WTC11 (cell line): Measurements from ENCODE around the gene TSPAN4. TPM values are rescaled to one million over a fixed set of nuclear protein-coding genes. Genes with fewer than 3 reads are reported as not detected.

Experiments used
- ATAC-seq: fragments of 200-7000 bp; cut with Tn5 transposase; 2 replicates; pipeline ENCODE4 v1.10.0; 2021; ENCODE audit warnings: mild to moderate bottlenecking, moderate library complexity
- CTCF ChIA-PET: fragments of 300-600 bp; sonication (Branson Sonifier 250); formaldehyde crosslinking; loops from one replicate; lab custom pipeline; 2021; ENCODE audit warnings: antibody characterized with exemption; lab: Charles Lee
- POLR2A ChIA-PET: fragments of 350-600 bp; sonication (Branson Sonifier 250); formaldehyde crosslinking; loops from one replicate; lab custom pipeline; 2021; ENCODE audit warnings: antibody characterized with exemption; lab: Charles Lee
- DNase-seq: peaks from one replicate; pipeline ENCODE4 v3.0.0; 2021; ENCODE audit warnings: low spot score
- H3K27ac Mint-ChIP-seq: 2 replicates; pipeline ENCODE4 v1.8.0; 2021; ENCODE audit warnings: mixed read lengths
- H3K27me3 Mint-ChIP-seq: 2 replicates; pipeline ENCODE4 v1.8.0; 2021; ENCODE audit warnings: low read depth, mild to moderate bottlenecking, moderate library complexity, mixed read lengths
- H3K36me3 Mint-ChIP-seq: 2 replicates; pipeline ENCODE4 v1.8.0; 2021; ENCODE audit warnings: mixed read lengths
- H3K4me1 Mint-ChIP-seq: 2 replicates; pipeline ENCODE4 v1.8.0; 2022; ENCODE audit warnings: mixed read lengths
- H3K4me3 Mint-ChIP-seq: 2 replicates; pipeline ENCODE4 v1.8.0; 2021; ENCODE audit warnings: mild to moderate bottlenecking, moderate library complexity, mixed read lengths
- H3K9me3 Mint-ChIP-seq: 2 replicates; pipeline ENCODE4 v1.8.0; 2021; ENCODE audit warnings: mixed read lengths
- ATF2 ChIP-seq: sonication (generic); formaldehyde crosslinking; IDR thresholded peaks from 2 replicates; pipeline ENCODE4 v1.8.1; 2022; ENCODE audit warnings: low read depth, missing genetic modification reagents, borderline replicate concordance
- ATF3 ChIP-seq: sonication (generic); formaldehyde crosslinking; conservative IDR thresholded peaks from 2 replicates; pipeline ENCODE4 v1.8.1; 2022; ENCODE audit warnings: mild to moderate bottlenecking, missing genetic modification reagents
- E2F1 ChIP-seq: sonication (generic); formaldehyde crosslinking; IDR thresholded peaks from 2 replicates; pipeline ENCODE4 v1.8.0; 2022; ENCODE audit warnings: mild to moderate bottlenecking, missing genetic modification reagents
- E2F4 ChIP-seq: sonication (generic); formaldehyde crosslinking; IDR thresholded peaks from 2 replicates; pipeline ENCODE4 v1.8.1; 2022; ENCODE audit warnings: low read depth, mild to moderate bottlenecking, moderate library complexity, missing genetic modification reagents, borderline replicate concordance
- OVOL2 ChIP-seq: fragments of 250-450 bp; sonication (Bioruptor Pico); IDR thresholded peaks from 2 replicates; pipeline ENCODE4 v1.9.0; 2021; ENCODE audit warnings: mild to moderate bottlenecking, borderline replicate concordance
- ZBTB21 ChIP-seq: sonication (generic); formaldehyde crosslinking; IDR thresholded peaks from 2 replicates; pipeline ENCODE4 v1.8.1; 2023; ENCODE audit warnings: mild to moderate bottlenecking, missing genetic modification reagents, borderline replicate concordance
- ZNF121 ChIP-seq: sonication (generic); formaldehyde crosslinking; IDR thresholded peaks from 2 replicates; pipeline ENCODE4 v1.8.0; 2023; ENCODE audit warnings: missing genetic modification reagents
- ZNF423 ChIP-seq: fragments of 250-450 bp; sonication (Bioruptor Pico); IDR thresholded peaks from 2 replicates; pipeline ENCODE4 v2.1.2; 2022; ENCODE audit warnings: mild to moderate bottlenecking, moderate library complexity
- ZNF532 ChIP-seq: fragments of 250-450 bp; sonication (Bioruptor Pico); IDR thresholded peaks from 2 replicates; pipeline ENCODE4 v1.9.0; 2021; ENCODE audit warnings: mild to moderate bottlenecking, borderline replicate concordance
- ZNF671 ChIP-seq: fragments of 250-450 bp; sonication (Bioruptor Pico); IDR thresholded peaks from 2 replicates; pipeline ENCODE4 v1.8.0; 2021; ENCODE audit warnings: mild to moderate bottlenecking
- total RNA-seq: library from RNA; stranded (reverse); gene quantifications from 3 replicates; pipeline ENCODE4 v1.2.3, GENCODE V29; 2021

TSPAN4 gene
- total RNA-seq, 1 experiment from 2014 or later: 94.3 TPM

- peak overlapping the region; percentile 72 for H3K4me3 Mint-ChIP-seq
Measured at GRCh38 chr11:820655-821511, 21.8 kb upstream of the TSPAN4 start.

More at GRCh38 chr11:820655-821511, 21.8 kb upstream of the TSPAN4 start:
- H3K27ac Mint-ChIP-seq: no peak overlapping the region
- H3K9me3 Mint-ChIP-seq: no peaks in the 10 kb centered on the region
- DNase-seq (no peak), ATAC-seq (no peak)
- no peaks in the 10 kb centered on the region for H3K36me3 Mint-ChIP-seq
- CTCF ChIA-PET: interaction anchor here (0.6 to 2.7 kb wide), 6 partner anchors 12 to 101 kb away, joined by 3 to 6 read pairs (median 4); no protein-coding TSS in a partner anchor
- POLR2A ChIA-PET: interaction anchor here (1.4 to 3.4 kb wide), 3 partner anchors 9 to 16 kb away, joined by 6 to 38 read pairs (median 18); partner anchors contain the start of genes CRACR2B and RPLP2
- TF ChIP-seq E2F1 (CRISPR knock-in tag) (no peak), ATF2 (no peak), ZNF532 (CRISPR knock-in tag) (no peak), ZNF121 (CRISPR knock-in tag) (no peak), ZNF423 (CRISPR knock-in tag) (no peak), ATF3 (CRISPR knock-in tag) (no peak), OVOL2 (no peak), ZNF671 (CRISPR knock-in tag) (no peak), E2F4 (CRISPR knock-in tag) (no peak), ZBTB21 (no peak)
- no peaks in the 10 kb centered on the region; the same call in 1 of the 2 replicates for H3K27me3 Mint-ChIP-seq
- H3K4me1 Mint-ChIP-seq: peaks cover 9% of the 10 kb centered on the region
